Fibroblast of villous mesenchyme (primary cell): ENCODE results near the gene TRPM6. TPM values are rescaled to one million over a fixed set of nuclear protein-coding genes. Genes with fewer than 3 reads are reported as not detected.
A peak's percentile ranks its signal among the peaks of the same experiment; 100 is the strongest.

Experiments
- DNase-seq: peaks from one replicate; pipeline ENCODE4 v3.0.0-alpha.2; 2010; ENCODE audit warnings: low read depth
- H3K4me3 ChIP-seq: 2 replicates; pipeline ENCODE4 v1.5.1; 2011; ENCODE audit warnings: low read depth, mild to moderate bottlenecking, low read length
- CTCF ChIP-seq: IDR thresholded peaks from 2 replicates; pipeline ENCODE4 v1.5.1; 2012; ENCODE audit warnings: low read depth, mild to moderate bottlenecking, low read length; ENCODE audit not compliant: insufficient read depth
- small RNA-seq: library from RNA; depleted of rRNA; stranded (forward); fragments of <200 nt; gene quantifications from one replicate; pipeline ENCODE3, GENCODE V24; 2012
- total RNA-seq: library from RNA; depleted of rRNA; stranded (reverse); fragments of >200 nt; gene quantifications from 2 replicates; pipeline ENCODE4 v1.2.3, GENCODE V29; 2012

The TRPM6 gene
- total RNA-seq, 1 donor, result under 0.01 TPM

GRCh38 chr9:74697535-74697934, 190.2 kb downstream of the TRPM6 start:
- DNase-seq, result no peak
- no peak for TF ChIP-seq CTCF
- H3K4me3 ChIP-seq, result no peak overlapping the region

- no peak for DNase-seq
- no peak overlapping the region for H3K4me3 ChIP-seq
- TF ChIP-seq CTCF, result peak; percentile 9
Observed at GRCh38 chr9:74696520-74696919, 191.2 kb downstream of the TRPM6 start.

GRCh38 chr9:74691058-74691457, 196.7 kb downstream of the TRPM6 start:
- no peak overlapping the region for H3K4me3 ChIP-seq
- DNase-seq, result no peak
- TF ChIP-seq CTCF, result no peak

- DNase-seq, result no peak
- no peak for TF ChIP-seq CTCF
- H3K4me3 ChIP-seq, result no peak overlapping the region
Observed at GRCh38 chr9:74683322-74683721, 204.4 kb downstream of the TRPM6 start.

GRCh38 chr9:74681906-74682305, 205.8 kb downstream of the TRPM6 start:
- no peak for TF ChIP-seq CTCF
- DNase-seq, result no peak
- no peak overlapping the region for H3K4me3 ChIP-seq

GRCh38 chr9:74674077-74674476, 213.6 kb downstream of the TRPM6 start:
- no peak for TF ChIP-seq CTCF
- no peak for DNase-seq
- H3K4me3 ChIP-seq, result no peak overlapping the region

Small RNAs within 50 kb of the gene (small RNA-seq; reads per million reads assigned to genes)
- not detected for gene RNU6-445P

Other genes starting within 250 kb of the TRPM6 start
- 6.8 and 8.6 TPM in 2 replicates for gene C9orf40, start 65.0 kb upstream of the TRPM6 start, total RNA-seq
- 26.4 and 42.7 TPM in 2 replicates for gene CARNMT1, start 140.4 kb upstream of the TRPM6 start, total RNA-seq
- gene NMRK1, start 200.2 kb upstream of the TRPM6 start, total RNA-seq, result 8.6 and 11.9 TPM in 2 replicates
- 30.6 and 31.1 TPM in 2 replicates for gene OSTF1, start 200.6 kb upstream of the TRPM6 start, total RNA-seq